ENCODE data around the gene MR1. TPM values are rescaled to one million over a fixed set of nuclear protein-coding genes. Genes with fewer than 3 reads are reported as not detected.

The MR1 gene
- polyA plus RNA-seq, 1 of the 3 experiments (the other 2 are of a cell fraction) = 7.0 TPM

DNA sequence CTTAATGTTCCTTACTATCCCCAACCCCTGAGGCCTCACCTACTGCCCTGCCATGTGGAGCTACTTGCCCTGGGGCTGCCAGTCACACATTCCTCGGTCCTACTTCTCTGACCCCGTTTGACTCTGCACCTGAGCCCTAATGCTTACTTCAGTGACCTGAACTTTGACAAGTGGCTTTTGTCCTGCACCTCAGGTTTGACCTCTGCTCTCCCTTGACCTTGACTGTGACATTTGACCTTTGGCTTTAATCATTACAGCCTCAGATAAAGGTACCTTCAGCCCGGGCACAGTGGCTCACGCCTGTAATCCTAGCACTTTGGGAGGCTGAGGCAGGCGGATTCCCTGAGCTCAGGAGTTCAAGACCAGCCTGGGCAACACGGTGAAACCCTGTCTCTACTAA lies 22.8 kb downstream of the MR1 start:
- no peaks in the 10 kb centered on the region for H3K79me2 ChIP-seq (ENCODE audit: insufficient read depth)
- no peaks in the 10 kb centered on the region for H3K9me2 ChIP-seq
- no peak for DNase-seq
- H3K4me1 ChIP-seq (ENCODE audit: control insufficient read depth in 1 of 2, insufficient read depth in 2 of 2, low read depth in 1 of 2, low read length in 1 of 2) = no peaks in the 10 kb centered on the region; a peak in 1 of 4 replicates
- no peaks in the 10 kb centered on the region for H3K27me3 ChIP-seq (ENCODE audit: insufficient read depth)
- H3K9ac ChIP-seq = no peak overlapping the region
- ChIA-PET POLR2A (no interaction called here), CTCF (no interaction called here)
- no peak overlapping the region for H3K4me2 ChIP-seq
- WGBS (ENCODE audit: low lambda C conversion rate) = 65% methylated on average over 6 of the region's 6 CpGs
- no peak overlapping the region for H2AFZ ChIP-seq (ENCODE audit: low read depth)
- no peaks in the 10 kb centered on the region for H4K20me1 ChIP-seq (ENCODE audit: insufficient read depth)
- H3F3A ChIP-seq (replicated peaks; ENCODE audit: insufficient read depth) = no peaks in the 10 kb centered on the region
- H3K36me3 ChIP-seq (replicated peaks in 1 of 2; ENCODE audit: control insufficient read depth in 1 of 2, insufficient read depth in 2 of 2, low read length in 1 of 2) = no peaks in the 10 kb centered on the region
- no peak overlapping the region for H3K4me3 ChIP-seq (ENCODE audit: low read depth in 2 of 2, low read length in 1 of 2)
- no peak overlapping the region for H3K27ac ChIP-seq (ENCODE audit: low read depth in 2 of 2, low read length in 1 of 2)
- H3K9me3 ChIP-seq = no peaks in the 10 kb centered on the region
- TF ChIP-seq GATA2 (CRISPR knock-in tag; IDR thresholded peaks at IDR 0.05) (no peak), FOSL2 (IDR thresholded peaks at IDR 0.05; ENCODE audit: borderline replicate concordance, low read depth) (no peak), SIN3A (IDR thresholded peaks at IDR 0.05; ENCODE audit: borderline replicate concordance, low read depth, low read length) (no peak), MEF2A (IDR thresholded peaks at IDR 0.05; ENCODE audit: borderline replicate concordance, low read depth) (no peak), EZH2phosphoT487 (IDR thresholded peaks at IDR 0.05; ENCODE audit: borderline replicate concordance, low read depth) (no peak), RFX5 (IDR thresholded peaks at IDR 0.05; ENCODE audit: low read length) (no peak), ELF1 (IDR thresholded peaks at IDR 0.05) (no peak), POLR2AphosphoS5 (IDR thresholded peaks at IDR 0.05; ENCODE audit: low read depth, low read length) (no peak), EP300 (IDR thresholded peaks at IDR 0.05; ENCODE audit: borderline replicate concordance in 1 of 2, low read depth in 1 of 2, low read length in 1 of 2) (no peak), TCF12 (IDR thresholded peaks at IDR 0.05) (no peak), RAD21 (IDR thresholded peaks at IDR 0.05; ENCODE audit: low read length) (no peak), FOXJ3 (CRISPR knock-in tag; IDR thresholded peaks at IDR 0.05) (no peak), TAF1 (IDR thresholded peaks at IDR 0.05; ENCODE audit: borderline replicate concordance, low read depth, low read length) (no peak)
- TF ChIP-seq, protein P1, sequence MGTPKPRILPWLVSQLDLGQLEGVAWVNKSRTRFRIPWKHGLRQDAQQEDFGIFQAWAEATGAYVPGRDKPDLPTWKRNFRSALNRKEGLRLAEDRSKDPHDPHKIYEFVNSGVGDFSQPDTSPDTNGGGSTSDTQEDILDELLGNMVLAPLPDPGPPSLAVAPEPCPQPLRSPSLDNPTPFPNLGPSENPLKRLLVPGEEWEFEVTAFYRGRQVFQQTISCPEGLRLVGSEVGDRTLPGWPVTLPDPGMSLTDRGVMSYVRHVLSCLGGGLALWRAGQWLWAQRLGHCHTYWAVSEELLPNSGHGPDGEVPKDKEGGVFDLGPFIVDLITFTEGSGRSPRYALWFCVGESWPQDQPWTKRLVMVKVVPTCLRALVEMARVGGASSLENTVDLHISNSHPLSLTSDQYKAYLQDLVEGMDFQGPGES (IDR thresholded peaks at IDR 0.05; ENCODE audit: low read depth, low read length) = no peak
- TF ChIP-seq, protein P2, sequence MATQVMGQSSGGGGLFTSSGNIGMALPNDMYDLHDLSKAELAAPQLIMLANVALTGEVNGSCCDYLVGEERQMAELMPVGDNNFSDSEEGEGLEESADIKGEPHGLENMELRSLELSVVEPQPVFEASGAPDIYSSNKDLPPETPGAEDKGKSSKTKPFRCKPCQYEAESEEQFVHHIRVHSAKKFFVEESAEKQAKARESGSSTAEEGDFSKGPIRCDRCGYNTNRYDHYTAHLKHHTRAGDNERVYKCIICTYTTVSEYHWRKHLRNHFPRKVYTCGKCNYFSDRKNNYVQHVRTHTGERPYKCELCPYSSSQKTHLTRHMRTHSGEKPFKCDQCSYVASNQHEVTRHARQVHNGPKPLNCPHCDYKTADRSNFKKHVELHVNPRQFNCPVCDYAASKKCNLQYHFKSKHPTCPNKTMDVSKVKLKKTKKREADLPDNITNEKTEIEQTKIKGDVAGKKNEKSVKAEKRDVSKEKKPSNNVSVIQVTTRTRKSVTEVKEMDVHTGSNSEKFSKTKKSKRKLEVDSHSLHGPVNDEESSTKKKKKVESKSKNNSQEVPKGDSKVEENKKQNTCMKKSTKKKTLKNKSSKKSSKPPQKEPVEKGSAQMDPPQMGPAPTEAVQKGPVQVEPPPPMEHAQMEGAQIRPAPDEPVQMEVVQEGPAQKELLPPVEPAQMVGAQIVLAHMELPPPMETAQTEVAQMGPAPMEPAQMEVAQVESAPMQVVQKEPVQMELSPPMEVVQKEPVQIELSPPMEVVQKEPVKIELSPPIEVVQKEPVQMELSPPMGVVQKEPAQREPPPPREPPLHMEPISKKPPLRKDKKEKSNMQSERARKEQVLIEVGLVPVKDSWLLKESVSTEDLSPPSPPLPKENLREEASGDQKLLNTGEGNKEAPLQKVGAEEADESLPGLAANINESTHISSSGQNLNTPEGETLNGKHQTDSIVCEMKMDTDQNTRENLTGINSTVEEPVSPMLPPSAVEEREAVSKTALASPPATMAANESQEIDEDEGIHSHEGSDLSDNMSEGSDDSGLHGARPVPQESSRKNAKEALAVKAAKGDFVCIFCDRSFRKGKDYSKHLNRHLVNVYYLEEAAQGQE (IDR thresholded peaks at IDR 0.05; ENCODE audit: low read depth, low read length) = no peak
- TF ChIP-seq, protein P3, sequence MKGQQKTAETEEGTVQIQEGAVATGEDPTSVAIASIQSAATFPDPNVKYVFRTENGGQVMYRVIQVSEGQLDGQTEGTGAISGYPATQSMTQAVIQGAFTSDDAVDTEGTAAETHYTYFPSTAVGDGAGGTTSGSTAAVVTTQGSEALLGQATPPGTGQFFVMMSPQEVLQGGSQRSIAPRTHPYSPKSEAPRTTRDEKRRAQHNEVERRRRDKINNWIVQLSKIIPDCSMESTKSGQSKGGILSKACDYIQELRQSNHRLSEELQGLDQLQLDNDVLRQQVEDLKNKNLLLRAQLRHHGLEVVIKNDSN (IDR thresholded peaks at IDR 0.05; ENCODE audit: borderline replicate concordance, low read depth) = no peak

Measured in SK-N-SH (cell line).